Sigmoid colon (tissue), 4 donors: ENCODE measurements around the gene ZCCHC18.
"Not testable (repeated sequence)": the region's sequence is repeated elsewhere in the genome, so short reads cannot be mapped to it uniquely, and the experiment has no call there.

Experiments
- EP300 ChIP-seq, 4 donors: sonication (generic); formaldehyde crosslinking; IDR thresholded peaks; one replicate each; pipeline ENCODE4 v1.6.1; 2017; ENCODE audit warnings: antibody characterized with exemption in 4 of 4
- POLR2A ChIP-seq, 2 donors: fragments of 450-650 bp; IDR thresholded peaks; one replicate each; pipeline ENCODE4 v1.6.1; 2016; ENCODE audit warnings: antibody characterized with exemption in 2 of 2, mild to moderate bottlenecking in 2 of 2, moderate library complexity in 2 of 2
- POLR2AphosphoS5 ChIP-seq, 4 donors: sonication (generic); formaldehyde crosslinking; IDR thresholded peaks; one replicate each; pipeline ENCODE4 v1.6.1; 2017; ENCODE audit warnings: antibody characterized with exemption in 4 of 4
- TF ChIP-seq, protein P1 (sequence below), 4 experiments: fragments of 450-650 bp in 3 of 4; fragments of 200-600 bp in 1 of 4; IDR thresholded peaks; one replicate each; pipeline ENCODE4 v1.5.1; 2016 to 2019; ENCODE audit warnings: antibody characterized with exemption in 4 of 4, mild to moderate bottlenecking in 3 of 4, moderate library complexity in 2 of 4

DNA sequence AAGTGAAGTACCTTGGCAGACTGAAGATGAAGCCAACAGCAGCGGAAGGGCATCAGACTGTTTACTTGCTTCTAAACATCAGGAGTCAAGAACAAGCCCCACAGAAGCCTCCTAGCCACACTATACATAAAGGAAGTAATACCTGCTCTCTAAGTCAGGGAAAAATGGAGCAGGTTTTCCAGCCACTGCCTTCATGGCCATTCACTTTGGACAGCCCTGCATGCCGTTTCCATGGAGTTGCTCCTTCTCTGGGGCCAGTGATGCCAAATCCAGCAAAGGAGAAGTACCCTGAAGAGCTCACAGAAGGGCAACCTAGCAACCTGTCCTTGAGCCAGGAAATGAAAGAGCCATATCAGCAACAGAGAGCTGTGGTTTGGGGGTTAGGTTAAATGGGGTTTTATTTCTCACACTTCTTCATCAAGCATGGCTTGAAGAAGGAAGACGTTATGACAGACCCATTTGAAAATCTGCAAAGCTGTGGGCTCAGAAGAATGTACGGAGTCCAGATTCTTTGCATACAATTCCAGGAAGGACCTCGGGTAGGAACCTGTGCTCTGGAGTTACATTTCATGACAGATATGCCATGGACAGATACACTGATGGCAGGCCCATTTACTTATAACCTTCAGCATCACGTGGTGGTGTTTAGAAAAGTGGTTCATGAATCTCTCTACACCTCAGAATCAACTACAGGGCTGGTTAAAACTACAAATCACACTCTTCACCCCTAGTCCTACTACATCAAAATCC is 1.7 kb upstream of the ZCCHC18 start:
- TF ChIP-seq, protein P1, sequence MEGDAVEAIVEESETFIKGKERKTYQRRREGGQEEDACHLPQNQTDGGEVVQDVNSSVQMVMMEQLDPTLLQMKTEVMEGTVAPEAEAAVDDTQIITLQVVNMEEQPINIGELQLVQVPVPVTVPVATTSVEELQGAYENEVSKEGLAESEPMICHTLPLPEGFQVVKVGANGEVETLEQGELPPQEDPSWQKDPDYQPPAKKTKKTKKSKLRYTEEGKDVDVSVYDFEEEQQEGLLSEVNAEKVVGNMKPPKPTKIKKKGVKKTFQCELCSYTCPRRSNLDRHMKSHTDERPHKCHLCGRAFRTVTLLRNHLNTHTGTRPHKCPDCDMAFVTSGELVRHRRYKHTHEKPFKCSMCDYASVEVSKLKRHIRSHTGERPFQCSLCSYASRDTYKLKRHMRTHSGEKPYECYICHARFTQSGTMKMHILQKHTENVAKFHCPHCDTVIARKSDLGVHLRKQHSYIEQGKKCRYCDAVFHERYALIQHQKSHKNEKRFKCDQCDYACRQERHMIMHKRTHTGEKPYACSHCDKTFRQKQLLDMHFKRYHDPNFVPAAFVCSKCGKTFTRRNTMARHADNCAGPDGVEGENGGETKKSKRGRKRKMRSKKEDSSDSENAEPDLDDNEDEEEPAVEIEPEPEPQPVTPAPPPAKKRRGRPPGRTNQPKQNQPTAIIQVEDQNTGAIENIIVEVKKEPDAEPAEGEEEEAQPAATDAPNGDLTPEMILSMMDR (IDR thresholded peaks at IDR 0.05): not testable (repeated sequence)
- not testable (repeated sequence) for TF ChIP-seq POLR2A, EP300, POLR2AphosphoS5 (IDR thresholded peaks at IDR 0.05)
